HepG2 (cell line): ENCODE data around the gene TMED5. TPM values are rescaled to one million over a fixed set of nuclear protein-coding genes. Genes with fewer than 3 reads are reported as not detected.

Experiments used
- ATAC-seq: fragments of 200-7000 bp; cut with Tn5 transposase; 3 replicates; pipeline ENCODE4 v1.9.1; 2020; ENCODE audit warnings: mild to moderate bottlenecking, moderate library complexity
- BruUV-seq: library from RNA; stranded (reverse); fragments of 400-500 nt; replicated peaks from 2 replicates; lab custom pipeline; 2021; lab: Mats Ljungman, UMichigan
- CTCF ChIA-PET: fragments of 300-600 bp; formaldehyde crosslinking; extraction: SDS; loops from one replicate; lab custom pipeline; 2021; ENCODE audit warnings: low total read pairs, inconsistent platforms, low intra/inter-chr PET ratio; lab: Yijun Ruan, JAX
- POLR2A ChIA-PET: fragments of 350-600 bp; sonication (Branson Sonifier 250); formaldehyde crosslinking; loops from one replicate; lab custom pipeline; 2020; ENCODE audit warnings: antibody characterized with exemption, inconsistent platforms; lab: Yijun Ruan, JAX
- DNase-seq: peaks from one replicate; pipeline ENCODE4 v3.0.0-alpha.2; 2015; ENCODE audit warnings: low spot score
- FAIRE-seq: peaks from 3 replicates; lab custom pipeline; 2011; peaks lifted over from hg19 to GRCh38; lab: Jason Lieb, UNC
- H2AFZ ChIP-seq: one replicate; pipeline ENCODE4 v1.6.1; 2011; ENCODE audit warnings: low read length, inconsistent platforms
- H3K27ac ChIP-seq: fragments of 300-600 bp; 3 replicates; pipeline ENCODE4 v1.8.0; 2011; ENCODE audit warnings: mixed run types, mild to moderate bottlenecking, mixed read lengths, low read length, inconsistent platforms; ENCODE audit not compliant: insufficient read depth; ENCODE audit errors: extremely low read length
- H3K27me3 ChIP-seq, 2 experiments: fragments of 200-600 bp in 1 of 2; 2 replicates in 1 of 2; 3 replicates in 1 of 2; pipeline versions ENCODE4 v1.6.0 to v1.8.0; 2011; ENCODE audit warnings: low read length in 2 of 2, mild to moderate bottlenecking in 2 of 2, moderate library complexity in 2 of 2, inconsistent platforms in 1 of 2; ENCODE audit not compliant: insufficient read depth in 2 of 2, control insufficient read depth in 1 of 2
- H3K36me3 ChIP-seq, 2 experiments: fragments of 200-600 bp in 1 of 2; replicated peaks in 1 of 2; 2 replicates in 1 of 2; 3 replicates in 1 of 2; pipeline versions ENCODE4 v1.5.1 to v1.8.0; 2011; ENCODE audit warnings: low read length in 2 of 2, inconsistent platforms in 1 of 2; ENCODE audit not compliant: insufficient read depth in 2 of 2, control insufficient read depth in 1 of 2
- H3K4me1 ChIP-seq: 2 replicates; pipeline ENCODE4 v1.5.1; 2012; ENCODE audit warnings: low read length, inconsistent platforms; ENCODE audit not compliant: insufficient read depth
- H3K4me2 ChIP-seq: 2 replicates; pipeline ENCODE4 v1.6.0; 2011; ENCODE audit warnings: low read depth, low read length, inconsistent platforms
- H3K4me3 ChIP-seq, 3 experiments: fragments of 200-600 bp in 1 of 3; sonication (generic), shearing (Covaris generic) in 1 of 3; replicated peaks in 1 of 3; 2 replicates each; pipeline ENCODE4 v1.5.1; 2011 to 2016; ENCODE audit warnings: low read length in 3 of 3, inconsistent platforms in 2 of 3, low read depth in 2 of 3, mild to moderate bottlenecking in 2 of 3, control low read depth in 1 of 3, mixed read lengths in 1 of 3; ENCODE audit not compliant: insufficient read depth in 1 of 3
- H3K79me2 ChIP-seq: one replicate; pipeline ENCODE4 v1.6.1; 2011; ENCODE audit warnings: low read length, inconsistent platforms; ENCODE audit not compliant: insufficient read depth
- H3K9ac ChIP-seq: 2 replicates; pipeline ENCODE4 v1.6.0; 2011; ENCODE audit warnings: mild to moderate bottlenecking, low read depth, low read length, inconsistent platforms; ENCODE audit not compliant: insufficient read depth
- H3K9me3 ChIP-seq: 2 replicates; pipeline ENCODE4 v1.5.1; 2012; ENCODE audit warnings: mild to moderate bottlenecking, low read length
- H4K20me1 ChIP-seq: 2 replicates; pipeline ENCODE4 v1.6.0; 2011; ENCODE audit warnings: inconsistent platforms, mild to moderate bottlenecking, low read length, moderate library complexity; ENCODE audit not compliant: insufficient read depth
- FOSL1 ChIP-seq: sonication (generic); formaldehyde crosslinking; IDR thresholded peaks from 2 replicates; pipeline ENCODE4 v1.9.0; 2021; ENCODE audit warnings: missing genetic modification reagents, borderline replicate concordance
- RXRB ChIP-seq: IDR thresholded peaks from 2 replicates; pipeline ENCODE4 v1.6.1; 2016; ENCODE audit warnings: borderline replicate concordance, missing genetic modification reagents, missing compliant biosample characterization
- TARDBP ChIP-seq: sonication (generic); formaldehyde crosslinking; IDR thresholded peaks from 2 replicates; pipeline ENCODE4 v1.8.0; 2022; ENCODE audit warnings: mild to moderate bottlenecking, missing genetic modification reagents
- ZNF343 ChIP-seq: sonication (generic); formaldehyde crosslinking; IDR thresholded peaks from 2 replicates; pipeline ENCODE4 v1.4.0; 2020; ENCODE audit warnings: mild to moderate bottlenecking, missing genetic modification reagents
- ZNF460 ChIP-seq: sonication (generic); formaldehyde crosslinking; IDR thresholded peaks from 2 replicates; pipeline ENCODE4 v1.5.1; 2020; ENCODE audit warnings: missing genetic modification reagents, mild to moderate bottlenecking, borderline replicate concordance
- ZNF660 ChIP-seq: sonication (generic); formaldehyde crosslinking; IDR thresholded peaks from 2 replicates; pipeline ENCODE4 v1.5.1; 2020; ENCODE audit warnings: mild to moderate bottlenecking, low read depth, missing genetic modification reagents, borderline replicate concordance
- WGBS: methylation state at CpG from one replicate; pipeline ENCODE4 v1.1.6; 2017; ENCODE audit warnings: low lambda C conversion rate; 5-methylcytosine and 5-hydroxymethylcytosine counted together
- in situ Hi-C: cut with HindIII; loops from 2 replicates; pipeline ENCODE4 v1.10.0; 2017; ENCODE audit warnings: low pct_unique_long_range_greater_than_20kb; ENCODE audit not compliant: extremely low pct_ligation_motif_present
- intact Hi-C: fragments of 100-400 bp; cut with micrococcal nuclease; formaldehyde crosslinking; loops from one replicate; pipeline ENCODE4 v1.10.0; 2022; ENCODE audit not compliant: unreplicated experiment
- polyA plus RNA-seq, 8 experiments: library from polyadenylated mRNA; depleted of rRNA in 3 of 8; stranded (reverse) in 7 of 8; unstranded in 1 of 8; fragments of >200 nt; fragmentation: Illumina TruSeq in 4 of 8; extraction: Trizol in 4 of 8; gene quantifications; 2 replicates each; pipeline versions ENCODE4 v1.2.1 to v1.2.3, GENCODE V29; 2011 to 2016; ENCODE audit warnings: low read depth in 4 of 8, missing spikeins in 1 of 8, mixed read lengths in 1 of 8; ENCODE audit not compliant: insufficient read depth in 1 of 8
- total RNA-seq, 5 experiments: library from RNA; depleted of rRNA; stranded (reverse); fragments of >200 nt; fragmentation: Illumina TruSeq; extraction: Trizol; gene quantifications; 2 replicates each; pipeline ENCODE4 v1.2.3, GENCODE V29; 2016; ENCODE audit warnings: low read depth in 1 of 5
- TF ChIP-seq, protein P1 (sequence below): sonication (generic); formaldehyde crosslinking; IDR thresholded peaks from 2 replicates; pipeline ENCODE4 v1.4.0; 2020; ENCODE audit warnings: mild to moderate bottlenecking, low read depth, missing genetic modification reagents
- TF ChIP-seq, protein P2 (sequence below): sonication (generic); formaldehyde crosslinking; IDR thresholded peaks from 2 replicates; pipeline ENCODE4 v1.5.1; 2020; ENCODE audit warnings: mild to moderate bottlenecking, missing genetic modification reagents

The TMED5 gene
- total and polyA plus RNA-seq, 2 of the 13 experiments (the other 11 are each of a cell fraction or from before 2014, with no cell fraction given), result 58.1 to 99.0 TPM

DNA sequence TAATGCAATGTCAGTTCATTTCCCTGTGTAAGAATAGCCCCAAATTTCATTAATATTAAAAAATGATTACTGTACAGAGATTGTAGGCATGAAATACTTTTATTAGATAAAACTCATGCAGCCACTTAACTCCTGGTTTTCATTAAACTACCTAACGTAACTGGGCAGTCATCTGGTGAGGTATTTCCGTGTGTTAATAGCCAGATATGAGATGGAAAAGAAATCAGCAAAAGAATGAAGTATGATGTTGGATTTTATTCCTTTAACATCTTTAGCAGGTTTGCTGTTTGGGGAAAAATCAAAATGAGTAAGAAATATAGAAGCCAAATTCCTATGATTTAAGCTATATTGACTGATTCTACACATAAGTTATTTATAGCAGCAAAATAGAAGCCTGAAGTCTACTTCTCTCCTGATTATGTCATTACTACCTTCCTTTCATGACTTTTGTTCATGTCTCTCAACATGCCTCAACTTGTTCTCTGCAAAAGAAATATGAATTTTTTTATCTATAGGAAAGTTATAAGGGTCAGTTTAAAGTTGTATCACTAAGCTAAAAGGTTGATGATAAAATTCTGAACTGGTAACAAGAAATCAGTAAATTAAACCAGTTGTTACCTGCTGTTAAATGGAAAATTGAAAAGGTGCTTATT lies 42.9 kb upstream of the TMED5 start:
- no peak overlapping the region for H3K4me2 ChIP-seq
- no TSS peak for BruUV-seq
- H2AFZ ChIP-seq, result no peak overlapping the region
- no peak overlapping the region for H3K9ac ChIP-seq
- 99% methylated on average over 2 of the region's 2 CpGs for WGBS
- no peak overlapping the region for H3K27ac ChIP-seq
- no peaks in the 10 kb centered on the region for H4K20me1 ChIP-seq
- CTCF ChIA-PET, result no interaction called here
- peaks cover 40% of the 10 kb centered on the region for H3K4me1 ChIP-seq
- no peaks in the 10 kb centered on the region for H3K79me2 ChIP-seq
- no peak for DNase-seq
- ATAC-seq, result no peak
- POLR2A ChIA-PET, result no interaction called here
- TF ChIP-seq, protein P1, sequence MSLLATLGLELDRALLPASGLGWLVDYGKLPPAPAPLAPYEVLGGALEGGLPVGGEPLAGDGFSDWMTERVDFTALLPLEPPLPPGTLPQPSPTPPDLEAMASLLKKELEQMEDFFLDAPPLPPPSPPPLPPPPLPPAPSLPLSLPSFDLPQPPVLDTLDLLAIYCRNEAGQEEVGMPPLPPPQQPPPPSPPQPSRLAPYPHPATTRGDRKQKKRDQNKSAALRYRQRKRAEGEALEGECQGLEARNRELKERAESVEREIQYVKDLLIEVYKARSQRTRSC, result no peak
- TF ChIP-seq, protein P2, sequence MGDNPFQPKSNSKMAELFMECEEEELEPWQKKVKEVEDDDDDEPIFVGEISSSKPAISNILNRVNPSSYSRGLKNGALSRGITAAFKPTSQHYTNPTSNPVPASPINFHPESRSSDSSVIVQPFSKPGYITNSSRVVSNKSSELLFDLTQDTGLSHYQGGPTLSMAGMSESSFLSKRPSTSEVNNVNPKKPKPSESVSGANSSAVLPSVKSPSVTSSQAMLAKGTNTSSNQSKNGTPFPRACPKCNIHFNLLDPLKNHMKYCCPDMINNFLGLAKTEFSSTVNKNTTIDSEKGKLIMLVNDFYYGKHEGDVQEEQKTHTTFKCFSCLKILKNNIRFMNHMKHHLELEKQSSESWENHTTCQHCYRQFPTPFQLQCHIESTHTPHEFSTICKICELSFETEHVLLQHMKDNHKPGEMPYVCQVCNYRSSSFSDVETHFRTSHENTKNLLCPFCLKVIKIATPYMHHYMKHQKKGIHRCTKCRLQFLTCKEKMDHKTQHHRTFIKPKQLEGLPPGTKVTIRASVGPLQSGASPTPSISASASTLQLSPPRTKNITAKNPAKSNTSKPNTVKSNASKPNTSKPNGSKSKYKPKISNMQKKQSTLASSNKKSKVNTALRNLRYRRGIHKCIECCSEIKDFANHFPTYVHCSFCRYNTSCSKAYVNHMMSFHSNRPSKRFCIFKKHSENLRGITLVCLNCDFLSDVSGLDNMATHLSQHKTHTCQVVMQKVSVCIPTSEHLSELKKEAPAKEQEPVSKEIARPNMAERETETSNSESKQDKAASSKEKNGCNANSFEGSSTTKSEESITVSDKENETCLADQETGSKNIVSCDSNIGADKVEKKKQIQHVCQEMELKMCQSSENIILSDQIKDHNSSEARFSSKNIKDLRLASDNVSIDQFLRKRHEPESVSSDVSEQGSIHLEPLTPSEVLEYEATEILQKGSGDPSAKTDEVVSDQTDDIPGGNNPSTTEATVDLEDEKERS, result no peak
- no peak for TF ChIP-seq FOSL1 (CRISPR knock-in tag)
- TF ChIP-seq TARDBP (CRISPR knock-in tag), result no peak
- no peak for TF ChIP-seq ZNF660 (CRISPR knock-in tag)
- TF ChIP-seq RXRB (CRISPR knock-in tag), result no peak
- no peak for TF ChIP-seq ZNF460 (CRISPR knock-in tag)
- TF ChIP-seq ZNF343 (CRISPR knock-in tag), result no peak
- no peaks in the 10 kb centered on the region for H3K27me3 ChIP-seq
- in situ Hi-C loops (no loop called here), intact Hi-C loops (no loop called here)
- H3K9me3 ChIP-seq, result no peaks in the 10 kb centered on the region
- no peak overlapping the region for H3K4me3 ChIP-seq
- no peaks in the 10 kb centered on the region for H3K36me3 ChIP-seq
- FAIRE-seq, result no peak
